ENCODE measurements around the gene HNF1B.

HNF1B gene

DNA sequence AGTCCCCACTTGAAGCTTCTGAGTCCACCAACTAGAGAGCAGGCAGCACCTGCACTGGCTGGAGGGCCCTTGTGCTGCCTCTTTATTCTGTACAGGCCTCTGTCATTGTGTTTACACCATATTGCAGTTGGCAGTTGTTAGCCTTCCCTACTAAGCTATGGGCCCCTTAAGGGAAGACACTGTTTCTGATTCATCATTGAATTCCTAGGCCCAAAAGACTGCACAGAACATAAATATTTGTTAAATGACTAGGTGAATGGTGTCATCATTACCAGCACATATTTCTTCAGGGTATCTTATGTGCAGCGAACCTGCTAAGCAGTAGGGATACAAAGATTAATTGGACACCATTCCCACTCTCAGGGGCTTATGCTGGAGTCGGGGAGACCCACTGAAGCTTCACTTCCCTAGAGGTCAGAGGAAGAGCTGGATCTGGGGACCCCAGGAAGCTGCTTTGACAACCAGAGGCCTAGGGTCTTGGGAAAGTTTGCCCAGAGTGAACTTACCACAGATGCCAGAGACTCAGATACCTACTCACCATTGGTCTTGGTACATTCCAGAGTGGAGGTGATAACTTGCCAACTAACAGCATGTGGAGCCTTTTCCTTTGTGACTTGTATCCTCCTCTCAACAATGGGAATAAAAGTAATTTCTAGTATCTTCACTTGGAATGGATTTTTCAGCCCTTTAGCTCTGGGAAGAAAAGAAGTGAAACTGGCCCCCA, 72.9 kb downstream of the HNF1B start:
- DNase-seq (ENCODE audit: low spot score), result no peak

DNA sequence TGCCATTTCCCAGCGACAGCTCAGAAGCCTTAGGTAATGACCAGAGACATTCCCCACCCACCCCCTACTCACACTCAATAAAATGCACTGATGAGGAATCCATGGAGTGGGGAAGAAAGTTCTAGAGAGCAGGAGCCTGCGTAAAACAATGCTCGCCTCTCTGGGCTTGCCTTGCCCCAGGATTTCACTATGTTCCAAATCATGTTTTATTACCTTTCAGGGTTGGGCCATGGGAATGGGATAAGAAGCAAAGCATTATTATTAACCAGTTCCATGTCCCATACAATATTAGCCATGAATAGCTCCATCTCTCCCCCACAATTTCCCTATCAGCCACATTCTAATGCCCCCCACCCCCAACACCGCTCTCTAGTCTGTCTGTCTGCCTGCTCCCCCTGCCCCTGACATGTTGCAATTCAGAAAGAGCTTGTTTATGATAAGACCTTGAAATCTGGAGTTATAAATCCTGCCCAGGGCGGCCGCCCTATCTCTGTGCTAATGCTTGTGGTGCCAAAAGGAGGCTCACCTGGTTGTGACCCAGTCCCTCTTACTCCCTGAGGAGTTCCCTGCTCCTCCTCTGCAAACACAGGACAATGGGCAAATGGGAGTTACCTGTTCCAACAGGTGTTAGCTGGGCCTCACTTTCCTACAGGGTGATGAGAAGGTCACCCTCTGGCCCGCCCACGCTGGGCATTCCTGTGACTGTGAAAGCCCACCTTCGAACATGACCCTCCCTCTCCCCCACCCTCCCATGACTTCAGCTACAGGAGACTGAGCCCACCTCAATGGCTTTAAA, 73.6 kb downstream of the HNF1B start:
- no peak for DNase-seq (ENCODE audit: low spot score)

DNA sequence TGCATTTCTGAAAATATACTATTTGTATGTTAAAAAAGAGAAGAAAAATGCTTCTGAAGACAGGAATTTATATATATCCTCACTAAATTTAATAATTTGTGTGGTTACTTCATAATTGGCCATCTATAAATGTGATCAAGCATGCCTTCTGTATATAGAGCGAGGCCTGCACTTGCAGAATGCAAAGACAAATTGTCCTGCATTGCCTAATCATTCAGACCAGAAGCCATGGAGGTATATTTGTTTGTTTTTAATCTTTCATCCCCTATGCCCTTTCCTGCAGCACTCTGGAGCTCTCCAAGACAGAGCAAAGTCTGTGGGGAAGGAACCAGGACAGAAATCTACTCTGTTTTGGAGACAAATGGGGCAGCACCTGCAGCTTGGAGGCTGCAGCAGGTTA, 77.8 kb downstream of the HNF1B start:
- DNase-seq (ENCODE audit: low spot score), result no peak

DNA sequence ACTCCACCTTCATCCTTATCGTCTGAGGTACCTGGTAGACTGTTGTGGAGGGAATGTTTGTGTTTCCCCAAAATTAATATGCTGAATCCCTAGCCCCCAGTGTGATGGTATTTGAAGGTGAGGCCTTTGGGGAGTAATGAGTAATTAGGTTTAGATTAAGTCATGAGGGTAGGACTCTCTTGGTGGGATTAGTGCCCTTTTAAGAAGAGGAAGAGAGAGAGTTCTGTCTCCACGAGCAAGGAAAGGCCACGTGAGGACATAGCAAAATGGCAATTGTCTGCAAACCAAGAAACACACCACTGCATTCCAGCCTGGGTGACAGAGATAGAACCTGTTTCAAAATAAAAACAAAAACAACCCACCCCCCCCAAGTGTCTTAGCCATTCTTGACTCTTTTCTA, 80.6 kb downstream of the HNF1B start:
- DNase-seq (ENCODE audit: low spot score), result no peak

DNA sequence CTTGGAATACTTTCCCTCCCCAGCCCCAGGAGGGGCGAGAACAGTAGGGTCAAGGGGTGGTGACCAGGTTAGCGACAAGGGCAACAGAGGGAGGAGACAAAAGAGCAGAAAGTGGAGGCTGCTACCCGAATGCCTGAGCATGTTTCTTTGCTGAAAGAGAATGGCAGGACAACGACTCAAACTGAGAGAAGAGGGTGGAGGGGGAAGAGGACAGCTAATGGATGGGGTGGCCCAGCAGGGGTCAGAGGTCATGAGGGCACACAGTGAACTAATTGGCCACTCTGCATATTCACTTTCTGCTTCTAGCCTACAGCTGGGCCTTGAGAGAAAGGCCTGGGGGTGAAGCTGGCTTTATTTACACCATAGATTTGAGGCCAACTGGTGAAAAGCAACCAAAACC, 82.5 kb downstream of the HNF1B start:
- no peak for DNase-seq (ENCODE audit: low spot score)

DNA sequence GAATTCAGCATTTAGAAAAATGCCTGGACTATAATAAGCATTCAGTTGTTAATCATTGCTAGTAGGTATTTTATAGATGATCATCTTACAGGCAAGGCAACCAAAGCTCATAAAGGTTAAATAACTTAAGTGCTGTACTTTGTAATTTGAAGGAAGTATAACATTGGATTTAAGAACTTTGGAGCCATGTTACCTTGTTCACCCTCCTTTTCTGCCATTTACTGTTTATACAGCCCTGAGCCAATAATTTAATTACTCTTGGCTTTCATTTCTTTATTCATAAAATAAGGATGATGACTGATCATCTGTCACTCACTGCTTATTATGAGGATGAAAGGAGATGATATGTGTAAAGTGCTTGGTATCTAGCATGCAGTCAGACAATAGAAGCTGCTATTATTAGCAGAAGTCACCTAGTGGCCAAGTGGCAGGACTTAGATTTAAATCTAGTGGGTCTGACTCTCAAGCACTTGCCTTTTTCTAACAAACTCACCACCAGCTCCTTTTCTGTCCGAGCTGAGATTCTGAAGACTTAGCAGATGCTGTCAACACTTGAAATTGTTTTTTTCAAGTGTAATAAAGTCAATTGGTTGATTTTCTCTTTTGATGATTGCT, 83.4 kb downstream of the HNF1B start:
- no peak for DNase-seq (ENCODE audit: low spot score)

DNA sequence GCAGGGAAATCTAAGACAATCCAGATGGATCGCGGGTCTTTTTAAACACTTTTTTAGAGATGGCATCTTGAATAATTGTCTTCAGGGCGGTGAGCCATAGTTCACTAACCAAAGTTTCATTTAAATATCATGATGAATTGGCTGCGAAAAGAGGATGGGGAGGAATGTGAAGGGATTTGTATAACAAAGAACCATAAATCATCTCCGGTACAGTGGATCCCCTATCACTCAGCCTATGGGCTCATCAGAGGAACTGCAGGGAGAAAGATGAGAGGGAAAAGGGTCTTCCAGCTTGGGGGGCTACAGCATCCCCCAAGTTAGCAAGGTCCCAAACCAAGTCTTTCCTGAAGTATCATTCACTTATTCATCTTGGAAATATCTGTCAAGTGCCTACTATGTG, 84.9 kb downstream of the HNF1B start:
- DNase-seq (ENCODE audit: low spot score), result no peak

DNA sequence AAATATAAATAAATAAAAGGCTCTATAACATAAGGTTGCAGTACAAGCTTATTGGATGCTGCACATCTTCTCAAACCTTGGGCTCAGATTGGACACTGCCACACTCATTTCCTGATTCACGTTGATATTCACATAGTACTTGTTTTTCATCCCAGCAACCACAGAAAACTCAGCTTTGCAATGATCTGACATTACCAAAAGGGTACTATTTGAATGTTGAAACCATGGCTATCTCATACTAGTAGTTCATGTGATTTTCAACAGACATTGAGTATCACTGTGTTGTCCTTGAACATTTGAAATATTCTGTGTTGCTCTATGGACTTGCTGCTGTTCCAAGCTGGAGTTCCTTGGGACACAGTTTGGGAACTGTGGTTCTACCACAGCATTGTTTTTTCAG, 87.7 kb downstream of the HNF1B start:
- no peak for DNase-seq (ENCODE audit: low spot score)

DNA sequence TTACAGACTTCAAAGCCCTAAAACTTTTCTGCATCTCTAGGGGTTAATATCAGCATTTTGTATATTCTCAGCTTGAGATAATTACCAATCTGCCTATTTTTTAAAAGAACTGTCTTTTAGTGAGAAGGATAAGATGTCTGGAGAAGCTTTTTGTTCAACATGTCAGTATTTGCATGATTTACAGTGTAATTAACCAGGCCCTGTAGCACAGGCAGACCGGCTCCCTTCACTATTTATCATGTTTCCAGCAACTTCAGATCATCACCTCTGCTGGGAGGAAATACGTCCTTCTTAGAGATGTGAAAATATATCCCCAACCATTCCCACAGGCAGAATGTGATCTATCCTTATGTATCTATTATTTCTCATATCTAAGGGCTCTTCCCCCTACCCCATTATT, 93.0 kb downstream of the HNF1B start:
- DNase-seq (ENCODE audit: low spot score), result no peak

DNA sequence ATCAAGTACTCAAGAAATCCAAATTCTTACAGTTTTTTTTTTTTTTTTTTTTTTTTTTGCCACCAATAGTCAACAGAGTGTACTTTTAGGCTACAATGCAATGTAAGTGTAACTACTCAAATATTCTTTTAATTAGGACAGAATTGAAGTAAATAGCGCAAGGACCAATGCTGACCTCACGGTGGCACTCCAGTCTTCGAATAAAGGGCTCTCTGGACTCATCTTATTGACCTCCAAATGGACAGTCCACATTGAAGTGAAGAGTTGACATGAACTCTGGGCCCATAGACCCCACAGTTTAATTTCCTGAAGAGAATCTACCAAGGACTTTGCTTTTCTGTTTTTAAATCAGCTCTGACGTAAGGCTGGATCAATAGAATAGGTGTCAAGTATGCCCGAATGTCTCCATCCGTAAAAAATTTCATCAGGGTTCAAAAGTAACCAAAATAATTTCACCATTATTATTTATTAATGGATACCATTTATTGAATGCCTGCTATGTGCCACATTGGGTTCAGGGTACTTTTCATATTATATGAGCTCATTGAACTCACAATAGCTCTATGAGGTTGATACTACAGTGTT, 94.3 kb downstream of the HNF1B start:
- no peak for DNase-seq (ENCODE audit: low spot score)

DNA sequence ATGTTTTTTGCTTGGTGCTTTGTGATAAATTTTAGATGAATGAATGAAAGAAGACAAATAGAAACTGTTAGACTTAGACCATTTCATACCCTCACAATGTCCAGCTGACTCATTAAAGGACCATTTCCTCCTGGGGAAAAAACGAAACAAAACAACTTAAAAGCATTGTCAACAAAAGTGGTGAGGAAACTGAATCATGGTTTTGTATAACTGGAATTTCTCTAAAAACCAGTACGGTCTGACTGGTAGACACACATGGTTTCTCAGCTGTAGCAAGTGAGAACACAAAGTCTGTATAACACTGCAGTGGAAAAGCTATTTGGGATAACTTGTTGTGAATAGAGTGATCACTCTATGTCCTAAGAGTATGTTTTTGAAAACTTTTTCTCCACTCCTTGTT, 96.3 kb downstream of the HNF1B start:
- DNase-seq (ENCODE audit: low spot score), result no peak

DNA sequence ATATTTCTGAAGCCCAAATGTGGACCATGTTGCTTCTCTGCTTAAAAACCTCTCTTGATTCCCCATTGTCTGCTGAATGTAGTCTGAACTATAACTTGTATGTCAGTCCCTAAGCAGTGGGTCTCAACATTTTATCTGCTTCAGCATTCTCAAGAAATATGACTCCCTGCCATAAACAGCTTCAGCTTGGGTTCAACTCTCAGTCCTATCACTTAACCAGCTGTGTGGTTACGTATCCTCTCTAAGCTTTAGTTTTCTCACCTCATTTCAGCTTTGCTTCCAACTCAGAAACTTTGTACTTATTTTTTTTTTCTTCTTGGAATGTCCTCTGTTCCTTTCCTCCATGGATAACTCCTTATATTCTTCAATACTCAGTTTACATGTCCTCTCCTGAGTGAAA, 97.0 kb downstream of the HNF1B start:
- no peak for DNase-seq (ENCODE audit: low spot score)

DNA sequence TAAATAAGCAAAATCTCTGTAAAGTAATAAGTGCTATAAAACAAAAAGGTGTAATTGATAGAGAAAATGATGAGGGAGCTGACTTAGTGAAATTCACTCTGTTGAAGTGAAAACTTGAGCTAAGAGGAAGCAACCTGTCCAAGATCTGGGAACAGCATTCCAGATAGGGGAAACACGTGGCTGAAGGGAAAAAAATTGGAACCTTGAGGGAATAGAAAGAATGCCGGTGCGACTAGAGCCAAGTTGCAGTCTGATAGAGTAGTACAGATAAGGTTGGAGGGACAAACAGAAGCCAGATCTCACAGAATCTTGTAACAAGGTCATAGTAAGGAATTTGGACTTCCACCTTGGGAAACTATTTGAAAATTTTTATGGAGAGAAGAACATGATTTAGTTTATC, 101.0 kb downstream of the HNF1B start:
- DNase-seq (ENCODE audit: low spot score), result no peak

DNA sequence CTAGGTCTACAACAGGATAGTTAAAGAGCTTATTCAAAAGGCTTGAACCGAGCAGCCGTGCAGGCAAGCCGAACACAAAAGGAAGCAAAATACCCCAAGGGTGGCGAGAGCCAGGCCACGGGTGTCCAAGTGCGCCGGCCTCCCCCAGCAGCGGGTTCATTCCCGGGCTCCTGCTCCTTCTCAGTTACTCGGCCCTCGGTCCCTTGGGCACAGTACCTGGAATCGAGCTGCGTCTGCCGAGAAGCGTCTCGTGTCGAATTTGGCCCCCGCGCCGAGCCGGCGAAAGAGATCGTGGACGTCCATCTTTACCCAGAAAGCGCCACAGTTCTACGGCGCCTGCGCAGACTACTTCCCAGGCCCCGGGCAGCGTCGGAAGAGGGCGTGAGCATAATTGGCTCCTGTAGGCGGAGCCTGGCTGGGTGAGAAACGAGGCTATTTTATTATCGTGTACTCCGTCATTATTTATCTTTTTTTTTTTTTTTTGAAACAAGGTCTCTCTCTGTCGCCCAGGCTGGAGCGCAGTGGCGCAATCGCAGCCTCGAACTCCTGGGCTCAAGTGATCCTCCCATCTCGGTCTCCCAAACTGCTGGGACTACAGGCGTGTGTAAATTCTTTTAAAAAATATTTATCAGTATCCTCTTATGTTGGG, 101.6 kb downstream of the HNF1B start, which contains the start of gene DDX52:
TSS of gene DDX52 (minus strand) at position 329 of the 649 bp plus-strand sequence. CDS start at position 303, 26 bp downstream.
- peak; percentile 76 for DNase-seq (ENCODE audit: low spot score)

DNA sequence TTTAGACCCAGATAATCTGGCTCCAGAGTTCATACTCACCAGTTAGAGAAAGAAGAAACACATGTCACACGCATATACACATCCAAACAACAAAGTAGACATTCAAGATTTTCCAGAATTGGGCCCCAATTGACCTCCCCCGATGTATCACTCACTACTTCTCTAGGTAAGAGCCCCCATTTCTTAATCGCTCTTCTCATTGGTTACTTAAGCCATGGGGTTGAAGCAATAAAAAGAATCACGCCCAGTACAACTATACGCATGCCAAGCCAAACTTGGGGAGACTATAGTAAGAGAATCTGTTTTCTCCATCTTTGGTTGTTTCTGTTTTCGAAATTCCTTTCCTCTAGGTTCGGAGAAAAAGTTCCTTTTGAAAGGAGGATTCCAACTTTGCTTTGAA, 102.2 kb downstream of the HNF1B start:
- DNase-seq (ENCODE audit: low spot score), result no peak

DNA sequence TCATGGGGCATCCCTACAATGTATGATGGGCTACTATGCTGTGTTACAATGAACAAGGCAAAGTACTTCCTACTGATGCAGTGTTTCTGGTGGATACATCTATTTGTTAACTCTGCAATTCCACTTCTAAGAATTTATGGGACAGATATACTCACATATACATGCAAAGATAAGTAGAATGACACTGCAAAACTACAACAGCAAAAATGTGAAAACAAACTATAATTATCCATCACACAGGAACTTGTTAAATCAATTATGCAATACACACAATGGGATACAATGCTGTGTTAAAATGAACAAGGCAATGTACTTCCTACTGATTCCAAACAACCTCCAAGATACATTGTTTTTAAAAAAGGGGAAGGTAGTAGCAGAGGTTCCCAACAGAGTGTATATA, 104.8 kb downstream of the HNF1B start:
- DNase-seq (ENCODE audit: low spot score), result no peak

DNA sequence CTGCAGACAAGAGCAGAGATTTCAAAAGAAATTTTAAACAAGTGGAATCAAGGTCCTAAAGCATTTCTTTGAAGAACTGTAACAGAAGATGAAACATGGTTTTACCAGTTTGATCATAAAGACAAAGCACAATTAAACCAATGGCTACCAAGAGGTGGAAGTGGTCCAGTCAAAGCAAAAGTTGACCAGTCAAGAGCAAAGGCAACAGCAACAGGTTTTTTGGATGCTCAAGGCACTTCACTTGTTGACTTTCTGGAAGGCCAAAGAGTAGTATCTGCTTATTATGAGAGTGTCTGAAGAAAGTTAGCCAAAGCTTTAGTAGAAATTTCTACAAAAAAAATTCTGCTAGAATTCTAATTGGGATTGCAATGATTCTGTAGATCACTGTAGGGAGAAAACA, 106.9 kb downstream of the HNF1B start:
- DNase-seq (ENCODE audit: low spot score), result no peak
